NCI-H146 treated with DMSO at 0.1 percent for 48 hours (cell line): ENCODE data around the gene HTR7.

ENCODE experiments used
- DNase-seq: peaks from one replicate; lab custom pipeline; 2025; ENCODE audit not compliant: unreplicated experiment; lab: John Stamatoyannopoulos, UW

Gene HTR7

GRCh38 chr10:90805206-90805605, 52.6 kb downstream of the HTR7 start:
- no peak for DNase-seq

- DNase-seq, result no peak
Observed at GRCh38 chr10:90804354-90804753, 53.5 kb downstream of the HTR7 start.

GRCh38 chr10:90801608-90802007, 56.2 kb downstream of the HTR7 start:
- no peak for DNase-seq

GRCh38 chr10:90800232-90800796, 57.5 kb downstream of the HTR7 start:
- DNase-seq, result no peak

- DNase-seq, result no peak
Observed at GRCh38 chr10:90799172-90799571, 58.7 kb downstream of the HTR7 start.

- no peak for DNase-seq
Observed at GRCh38 chr10:90798482-90798881, 59.4 kb downstream of the HTR7 start.

- DNase-seq, result no peak
Observed at GRCh38 chr10:90790422-90790821, 67.4 kb downstream of the HTR7 start.

- no peak for DNase-seq
Observed at GRCh38 chr10:90788968-90789367, 68.9 kb downstream of the HTR7 start.

GRCh38 chr10:90788199-90788491, 69.7 kb downstream of the HTR7 start:
- DNase-seq, result no peak

- peak; percentile 9 for DNase-seq
Observed at GRCh38 chr10:90787393-90788198, 70.2 kb downstream of the HTR7 start.

- no peak for DNase-seq
Observed at GRCh38 chr10:90785782-90786181, 72.1 kb downstream of the HTR7 start.

- DNase-seq, result no peak
Observed at GRCh38 chr10:90784771-90785170, 73.1 kb downstream of the HTR7 start.

- DNase-seq, result no peak
Observed at GRCh38 chr10:90780488-90780887, 77.4 kb downstream of the HTR7 start.

GRCh38 chr10:90779548-90779947, 78.3 kb downstream of the HTR7 start:
- no peak for DNase-seq

GRCh38 chr10:90777621-90778020, 80.2 kb downstream of the HTR7 start:
- DNase-seq, result no peak

- DNase-seq, result no peak
Observed at GRCh38 chr10:90775351-90776028, 82.3 kb downstream of the HTR7 start.

- no peak for DNase-seq
Observed at GRCh38 chr10:90769946-90770841, 87.6 kb downstream of the HTR7 start.

GRCh38 chr10:90751107-90751997, 106.5 kb downstream of the HTR7 start:
- no peak for DNase-seq

- DNase-seq, result no peak
Observed at GRCh38 chr10:90746829-90747228, 111.0 kb downstream of the HTR7 start.

- no peak for DNase-seq
Observed at GRCh38 chr10:90745565-90745964, 112.3 kb downstream of the HTR7 start.
